Osteocyte (in vitro differentiated cells): ENCODE measurements around the gene HOXA6. TPM values are rescaled to one million over a fixed set of nuclear protein-coding genes. Genes with fewer than 3 reads are reported as not detected.

ENCODE experiments used
- DNase-seq: peaks from one replicate; pipeline ENCODE4 v3.0.0; 2021; ENCODE audit warnings: mixed read lengths; ENCODE audit not compliant: unreplicated experiment; ENCODE audit errors: extremely low spot score
- H3K27ac Mint-ChIP-seq: one replicate; pipeline ENCODE4 v1.8.0; 2021; ENCODE audit warnings: mild to moderate bottlenecking, mixed read lengths; ENCODE audit not compliant: unreplicated experiment
- H3K27me3 Mint-ChIP-seq: one replicate; pipeline ENCODE4 v1.8.0; 2021; ENCODE audit warnings: mixed read lengths; ENCODE audit not compliant: unreplicated experiment
- H3K36me3 Mint-ChIP-seq: one replicate; pipeline ENCODE4 v1.8.0; 2021; ENCODE audit warnings: mixed read lengths; ENCODE audit not compliant: unreplicated experiment
- H3K4me1 Mint-ChIP-seq: one replicate; pipeline ENCODE4 v1.8.0; 2021; ENCODE audit warnings: mixed read lengths; ENCODE audit not compliant: unreplicated experiment
- H3K4me3 Mint-ChIP-seq: one replicate; pipeline ENCODE4 v1.8.0; 2021; ENCODE audit warnings: mild to moderate bottlenecking, moderate library complexity, mixed read lengths; ENCODE audit not compliant: unreplicated experiment
- H3K9me3 Mint-ChIP-seq: one replicate; pipeline ENCODE4 v1.8.0; 2021; ENCODE audit warnings: mixed read lengths; ENCODE audit not compliant: unreplicated experiment
- CTCF ChIP-seq: fragments of 200-600 bp; sonication (generic); IDR thresholded peaks from 2 replicates; pipeline ENCODE4 v1.5.0; 2021; ENCODE audit warnings: antibody characterized with exemption, mild to moderate bottlenecking, moderate library complexity
- total RNA-seq: library from RNA; stranded (reverse); gene quantifications from 2 replicates; pipeline ENCODE4 v1.2.1, GENCODE V29; 2021

The HOXA6 gene
- total RNA-seq, 1 donor from 2014 or later, result not detected

DNA sequence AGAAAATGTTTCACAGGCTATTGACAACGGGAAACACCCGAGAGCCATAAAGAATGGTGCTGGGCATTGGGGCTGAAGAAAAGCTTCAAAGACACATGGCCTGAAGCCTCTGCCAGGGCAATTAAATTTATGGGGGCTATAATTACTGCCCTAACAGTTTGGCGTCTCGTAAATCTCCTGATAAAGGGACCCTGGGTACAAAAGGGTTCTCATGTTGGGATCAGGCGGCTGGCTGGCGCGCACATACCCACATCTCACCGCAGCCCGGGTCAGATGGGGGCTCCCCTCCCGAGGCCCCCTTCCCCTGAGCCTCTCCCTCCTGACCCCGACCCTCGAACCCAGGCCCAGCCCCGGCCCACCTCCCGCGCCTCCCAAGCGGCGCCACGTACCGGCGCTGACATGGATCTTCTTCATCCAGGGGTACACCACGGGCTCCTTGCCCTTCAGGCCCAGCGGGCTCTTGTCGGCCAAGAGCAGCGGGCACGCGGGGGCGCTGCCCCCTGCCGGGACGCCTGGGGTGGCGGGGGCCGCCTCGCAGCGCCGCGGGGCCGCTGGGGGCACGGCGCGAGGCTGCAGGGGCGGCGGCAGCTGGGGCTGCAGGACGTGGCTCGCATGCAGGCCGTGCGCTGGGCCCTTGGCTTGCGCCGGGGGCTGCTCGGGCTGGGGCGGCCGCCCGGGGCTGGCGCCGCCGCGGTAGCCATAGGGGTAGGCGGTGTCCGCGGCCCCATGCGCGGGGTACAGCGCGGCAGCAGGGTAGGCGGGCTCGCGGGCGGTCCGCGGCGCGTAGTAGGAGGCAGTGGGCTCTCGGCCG is 17.6 kb downstream of the HOXA6 start:
- no peak for TF ChIP-seq CTCF
- no peaks in the 10 kb centered on the region for H3K36me3 Mint-ChIP-seq
- no peaks in the 10 kb centered on the region for H3K9me3 Mint-ChIP-seq
- no peak overlapping the region for H3K27ac Mint-ChIP-seq
- DNase-seq, result no peak
- no peak overlapping the region for H3K4me3 Mint-ChIP-seq
- H3K4me1 Mint-ChIP-seq, result peaks cover 2% of the 10 kb centered on the region
- H3K27me3 Mint-ChIP-seq, result peaks cover 90% of the 10 kb centered on the region

DNA sequence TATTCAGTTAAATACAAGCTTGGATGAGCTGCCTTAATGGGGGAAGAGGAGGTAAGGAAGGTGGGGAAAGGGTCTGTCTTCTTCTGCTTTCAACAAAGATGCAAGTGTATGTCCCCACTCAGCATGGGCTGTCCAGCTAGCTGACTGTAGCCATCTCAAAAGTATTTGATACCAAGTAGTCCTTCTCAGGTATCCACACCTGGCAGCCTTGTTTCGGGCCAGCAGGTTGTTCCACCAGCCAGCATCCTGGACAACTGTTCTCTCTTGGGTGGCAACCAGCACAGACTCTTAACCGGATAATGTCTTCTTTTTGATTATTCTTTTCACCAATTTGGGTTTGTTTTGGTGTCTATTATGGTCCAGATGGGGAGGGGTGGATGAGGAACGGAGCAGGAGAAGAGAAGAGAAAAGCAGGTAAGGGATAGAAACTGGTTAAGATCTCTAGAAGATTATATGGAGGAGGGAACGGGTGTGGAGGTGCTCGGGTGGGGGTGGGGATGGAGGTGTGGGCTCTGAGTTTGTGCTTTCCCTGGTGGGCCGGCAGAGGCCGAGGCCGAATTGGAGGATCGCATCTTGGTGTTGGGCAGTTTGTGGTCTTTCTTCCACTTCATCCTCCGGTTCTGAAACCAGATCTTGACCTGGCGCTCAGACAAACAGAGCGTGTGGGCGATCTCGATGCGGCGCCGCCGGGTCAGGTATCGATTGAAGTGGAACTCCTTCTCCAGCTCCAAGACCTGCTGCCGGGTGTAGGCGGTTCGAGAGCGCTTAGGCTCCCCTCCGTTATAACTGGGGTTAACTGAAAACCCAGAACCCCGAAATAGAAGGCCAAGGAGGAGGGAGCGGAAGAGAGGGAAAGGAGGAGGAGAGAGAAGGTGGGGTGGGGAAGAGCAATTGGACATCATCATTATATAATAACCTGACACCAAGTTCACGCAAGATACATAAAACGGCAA is 18.5 kb downstream of the HOXA6 start:
- TF ChIP-seq CTCF, result no peak
- peaks cover 2% of the 10 kb centered on the region for H3K4me1 Mint-ChIP-seq
- no peak overlapping the region for H3K27ac Mint-ChIP-seq
- H3K27me3 Mint-ChIP-seq, result peaks cover 90% of the 10 kb centered on the region
- no peak for DNase-seq
- no peaks in the 10 kb centered on the region for H3K36me3 Mint-ChIP-seq
- H3K4me3 Mint-ChIP-seq, result no peak overlapping the region
- H3K9me3 Mint-ChIP-seq, result no peaks in the 10 kb centered on the region

DNA sequence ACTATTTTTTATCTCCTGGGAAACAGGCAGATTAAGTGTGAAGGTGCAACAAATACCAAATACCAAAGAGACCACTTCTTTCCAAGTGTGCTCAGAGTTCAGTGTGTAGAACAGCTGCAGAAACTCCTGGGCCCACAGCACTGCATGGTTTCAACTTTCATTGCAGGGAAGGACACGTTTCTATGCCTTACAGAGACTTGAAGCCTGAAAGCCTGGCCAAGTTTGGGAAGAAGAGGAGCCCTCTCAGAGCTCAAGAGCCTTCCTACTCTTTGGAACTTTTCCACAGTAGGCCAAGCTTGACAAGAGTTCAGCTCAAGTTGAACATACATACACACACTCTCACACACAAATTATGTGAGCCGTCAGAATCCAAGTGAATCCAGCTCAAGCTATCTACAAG is 19.5 kb downstream of the HOXA6 start:
- Mint-ChIP-seq H3K27ac (no peak overlapping the region), H3K36me3 (no peaks in the 10 kb centered on the region), H3K4me1 (peaks cover 2% of the 10 kb centered on the region), H3K9me3 (no peaks in the 10 kb centered on the region), H3K4me3 (no peak overlapping the region), H3K27me3 (peaks cover 90% of the 10 kb centered on the region)
- DNase-seq, result no peak
- no peak for TF ChIP-seq CTCF

- Mint-ChIP-seq H3K9me3 (no peaks in the 10 kb centered on the region), H3K4me3 (no peak overlapping the region)
- DNase-seq, result no peak
Measured at GRCh38 chr7:27126596-27127327, 20.8 kb downstream of the HOXA6 start.

More at GRCh38 chr7:27126596-27127327, 20.8 kb downstream of the HOXA6 start:
- Mint-ChIP-seq H3K27ac (no peak overlapping the region), H3K36me3 (no peaks in the 10 kb centered on the region), H3K27me3 (peaks cover 91% of the 10 kb centered on the region), H3K4me1 (peaks cover 2% of the 10 kb centered on the region)
- TF ChIP-seq CTCF, result no peak
